Ishikawa (cell line): ENCODE data around the gene NR5A2.

Source experiments
- CEBPB ChIP-seq: IDR thresholded peaks from 2 replicates; pipeline ENCODE4 v1.6.1; 2012
- CREB1 ChIP-seq: IDR thresholded peaks from 2 replicates; pipeline ENCODE4 v1.6.1; 2012; ENCODE audit warnings: low read depth
- EP300 ChIP-seq: IDR thresholded peaks from 2 replicates; pipeline ENCODE4 v1.6.1; 2012; ENCODE audit warnings: borderline replicate concordance
- FOXM1 ChIP-seq: IDR thresholded peaks from 2 replicates; pipeline ENCODE4 v1.6.1; 2012; ENCODE audit warnings: low read depth, borderline replicate concordance
- RAD21 ChIP-seq: IDR thresholded peaks from 2 replicates; pipeline ENCODE4 v1.6.1; 2012; ENCODE audit warnings: low read depth
- TAF1 ChIP-seq: IDR thresholded peaks from 2 replicates; pipeline ENCODE4 v1.6.1; 2012; ENCODE audit warnings: low read depth, mild to moderate bottlenecking
- TEAD4 ChIP-seq: IDR thresholded peaks from 2 replicates; pipeline ENCODE4 v1.6.1; 2012
- YY1 ChIP-seq: IDR thresholded peaks from 2 replicates; pipeline ENCODE4 v1.6.1; 2012; ENCODE audit warnings: low read depth
- TF ChIP-seq, protein P1 (sequence below): IDR thresholded peaks from 2 replicates; pipeline ENCODE4 v1.6.1; 2012
- TF ChIP-seq, protein P2 (sequence below): IDR thresholded peaks from 2 replicates; pipeline ENCODE4 v1.6.1; 2012
- TF ChIP-seq, protein P3 (sequence below): IDR thresholded peaks from 2 replicates; pipeline ENCODE4 v1.6.1; 2012; ENCODE audit warnings: low read depth, mild to moderate bottlenecking

DNA sequence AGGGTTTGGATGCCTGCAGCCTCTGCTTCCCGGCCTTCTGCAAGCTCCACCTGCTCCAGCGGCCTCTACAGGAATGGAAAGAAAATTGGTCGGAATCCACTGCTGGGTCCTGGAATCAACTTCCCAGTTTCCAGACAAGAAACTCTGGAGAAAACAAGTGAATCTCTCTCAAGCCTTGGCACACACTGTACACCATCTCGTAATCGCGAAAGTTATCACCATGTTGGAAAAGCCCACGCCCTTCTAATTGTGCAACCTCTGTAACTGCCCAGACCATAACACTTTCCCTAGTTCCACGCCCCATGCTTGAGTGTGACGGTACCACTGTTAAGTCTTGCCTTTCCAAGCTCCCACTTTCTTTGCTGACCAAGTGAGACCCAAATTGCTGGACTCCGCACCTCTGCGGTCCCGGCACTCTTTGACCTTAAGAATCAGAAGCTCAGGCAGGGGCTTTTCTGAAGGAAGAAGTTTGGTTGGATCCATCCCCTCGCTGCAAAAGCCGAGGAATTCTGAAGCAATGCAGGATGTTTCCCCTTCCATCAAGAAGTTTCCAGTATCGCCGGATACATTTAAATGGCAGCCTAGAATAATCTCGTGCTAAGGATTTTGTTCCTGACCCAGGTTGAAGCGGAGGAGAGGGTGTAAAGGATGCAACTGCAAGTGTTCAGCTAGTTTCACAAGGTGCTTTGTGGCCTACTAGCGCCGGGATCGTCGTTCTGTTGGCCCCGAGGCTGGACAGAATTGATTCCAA lies 6.2 kb downstream of the NR5A2 start:
- TF ChIP-seq, protein P1, sequence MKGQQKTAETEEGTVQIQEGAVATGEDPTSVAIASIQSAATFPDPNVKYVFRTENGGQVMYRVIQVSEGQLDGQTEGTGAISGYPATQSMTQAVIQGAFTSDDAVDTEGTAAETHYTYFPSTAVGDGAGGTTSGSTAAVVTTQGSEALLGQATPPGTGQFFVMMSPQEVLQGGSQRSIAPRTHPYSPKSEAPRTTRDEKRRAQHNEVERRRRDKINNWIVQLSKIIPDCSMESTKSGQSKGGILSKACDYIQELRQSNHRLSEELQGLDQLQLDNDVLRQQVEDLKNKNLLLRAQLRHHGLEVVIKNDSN = no peak
- TF ChIP-seq, protein P2, sequence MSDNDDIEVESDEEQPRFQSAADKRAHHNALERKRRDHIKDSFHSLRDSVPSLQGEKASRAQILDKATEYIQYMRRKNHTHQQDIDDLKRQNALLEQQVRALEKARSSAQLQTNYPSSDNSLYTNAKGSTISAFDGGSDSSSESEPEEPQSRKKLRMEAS = no peak
- TF ChIP-seq EP300 (no peak), TAF1 (no peak), CEBPB (no peak), FOXM1 (no peak), YY1 (no peak), TEAD4 (no peak), RAD21 (no peak), CREB1 (no peak)
- TF ChIP-seq, protein P3, sequence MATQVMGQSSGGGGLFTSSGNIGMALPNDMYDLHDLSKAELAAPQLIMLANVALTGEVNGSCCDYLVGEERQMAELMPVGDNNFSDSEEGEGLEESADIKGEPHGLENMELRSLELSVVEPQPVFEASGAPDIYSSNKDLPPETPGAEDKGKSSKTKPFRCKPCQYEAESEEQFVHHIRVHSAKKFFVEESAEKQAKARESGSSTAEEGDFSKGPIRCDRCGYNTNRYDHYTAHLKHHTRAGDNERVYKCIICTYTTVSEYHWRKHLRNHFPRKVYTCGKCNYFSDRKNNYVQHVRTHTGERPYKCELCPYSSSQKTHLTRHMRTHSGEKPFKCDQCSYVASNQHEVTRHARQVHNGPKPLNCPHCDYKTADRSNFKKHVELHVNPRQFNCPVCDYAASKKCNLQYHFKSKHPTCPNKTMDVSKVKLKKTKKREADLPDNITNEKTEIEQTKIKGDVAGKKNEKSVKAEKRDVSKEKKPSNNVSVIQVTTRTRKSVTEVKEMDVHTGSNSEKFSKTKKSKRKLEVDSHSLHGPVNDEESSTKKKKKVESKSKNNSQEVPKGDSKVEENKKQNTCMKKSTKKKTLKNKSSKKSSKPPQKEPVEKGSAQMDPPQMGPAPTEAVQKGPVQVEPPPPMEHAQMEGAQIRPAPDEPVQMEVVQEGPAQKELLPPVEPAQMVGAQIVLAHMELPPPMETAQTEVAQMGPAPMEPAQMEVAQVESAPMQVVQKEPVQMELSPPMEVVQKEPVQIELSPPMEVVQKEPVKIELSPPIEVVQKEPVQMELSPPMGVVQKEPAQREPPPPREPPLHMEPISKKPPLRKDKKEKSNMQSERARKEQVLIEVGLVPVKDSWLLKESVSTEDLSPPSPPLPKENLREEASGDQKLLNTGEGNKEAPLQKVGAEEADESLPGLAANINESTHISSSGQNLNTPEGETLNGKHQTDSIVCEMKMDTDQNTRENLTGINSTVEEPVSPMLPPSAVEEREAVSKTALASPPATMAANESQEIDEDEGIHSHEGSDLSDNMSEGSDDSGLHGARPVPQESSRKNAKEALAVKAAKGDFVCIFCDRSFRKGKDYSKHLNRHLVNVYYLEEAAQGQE = no peak
